ENCODE measurements around the gene S1PR5.

S1PR5 gene

DNA sequence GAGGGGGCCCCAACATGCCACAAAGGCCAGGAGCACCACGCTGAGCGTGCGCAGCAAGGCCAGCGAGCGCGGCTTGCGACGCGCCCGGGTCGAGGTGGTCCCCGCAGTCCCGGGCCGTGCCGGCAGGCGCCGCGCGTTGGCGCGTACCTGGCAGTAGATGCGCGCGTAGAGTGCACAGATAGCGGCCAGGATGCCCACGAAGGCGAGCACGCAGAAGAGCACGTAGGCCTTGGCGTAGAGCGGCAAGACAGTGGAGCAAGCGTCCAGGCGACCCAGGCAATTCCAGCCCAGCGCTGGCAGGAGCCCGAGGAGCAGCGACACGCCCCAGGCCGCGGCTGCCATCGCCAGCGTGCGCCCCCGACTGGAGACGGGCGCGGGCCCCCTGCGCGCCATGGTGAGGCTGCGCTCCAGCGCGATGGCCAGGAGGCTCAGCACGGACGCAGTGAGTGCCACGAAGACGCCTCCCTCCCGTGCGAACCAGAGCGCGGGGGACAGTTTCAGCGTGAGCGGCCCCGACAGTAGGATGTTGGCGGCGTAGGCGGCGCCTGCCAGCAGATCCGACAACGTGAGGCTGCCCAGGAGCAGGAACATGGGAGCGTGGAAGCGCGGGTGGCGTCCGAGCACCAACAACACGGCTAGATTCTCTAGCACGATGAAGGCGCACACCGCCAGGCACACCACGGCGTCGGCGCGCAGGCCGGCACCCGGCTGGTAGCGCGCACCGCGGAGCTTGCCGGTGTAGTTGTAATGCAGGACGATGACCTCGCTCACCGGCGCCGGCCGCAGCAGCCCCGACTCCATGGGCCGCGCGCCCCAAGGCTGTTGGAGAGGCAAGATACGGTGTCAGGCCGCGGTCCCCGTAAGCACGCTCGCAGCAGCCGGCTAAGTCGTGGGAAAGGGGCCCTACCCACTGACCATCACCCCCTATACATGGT is 2.8 kb downstream of the S1PR5 start:
- TF ChIP-seq, protein P1, sequence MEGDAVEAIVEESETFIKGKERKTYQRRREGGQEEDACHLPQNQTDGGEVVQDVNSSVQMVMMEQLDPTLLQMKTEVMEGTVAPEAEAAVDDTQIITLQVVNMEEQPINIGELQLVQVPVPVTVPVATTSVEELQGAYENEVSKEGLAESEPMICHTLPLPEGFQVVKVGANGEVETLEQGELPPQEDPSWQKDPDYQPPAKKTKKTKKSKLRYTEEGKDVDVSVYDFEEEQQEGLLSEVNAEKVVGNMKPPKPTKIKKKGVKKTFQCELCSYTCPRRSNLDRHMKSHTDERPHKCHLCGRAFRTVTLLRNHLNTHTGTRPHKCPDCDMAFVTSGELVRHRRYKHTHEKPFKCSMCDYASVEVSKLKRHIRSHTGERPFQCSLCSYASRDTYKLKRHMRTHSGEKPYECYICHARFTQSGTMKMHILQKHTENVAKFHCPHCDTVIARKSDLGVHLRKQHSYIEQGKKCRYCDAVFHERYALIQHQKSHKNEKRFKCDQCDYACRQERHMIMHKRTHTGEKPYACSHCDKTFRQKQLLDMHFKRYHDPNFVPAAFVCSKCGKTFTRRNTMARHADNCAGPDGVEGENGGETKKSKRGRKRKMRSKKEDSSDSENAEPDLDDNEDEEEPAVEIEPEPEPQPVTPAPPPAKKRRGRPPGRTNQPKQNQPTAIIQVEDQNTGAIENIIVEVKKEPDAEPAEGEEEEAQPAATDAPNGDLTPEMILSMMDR (IDR thresholded peaks at IDR 0.05; ENCODE audit: low read depth, low read length) = no peak
- no peak overlapping the region for H3K4me3 ChIP-seq (replicated peaks in 1 of 2; ENCODE audit: low read depth in 2 of 2, low read length in 2 of 2)
- DNase-seq (ENCODE audit: low read depth in 2 of 2) = no peak

DNA sequence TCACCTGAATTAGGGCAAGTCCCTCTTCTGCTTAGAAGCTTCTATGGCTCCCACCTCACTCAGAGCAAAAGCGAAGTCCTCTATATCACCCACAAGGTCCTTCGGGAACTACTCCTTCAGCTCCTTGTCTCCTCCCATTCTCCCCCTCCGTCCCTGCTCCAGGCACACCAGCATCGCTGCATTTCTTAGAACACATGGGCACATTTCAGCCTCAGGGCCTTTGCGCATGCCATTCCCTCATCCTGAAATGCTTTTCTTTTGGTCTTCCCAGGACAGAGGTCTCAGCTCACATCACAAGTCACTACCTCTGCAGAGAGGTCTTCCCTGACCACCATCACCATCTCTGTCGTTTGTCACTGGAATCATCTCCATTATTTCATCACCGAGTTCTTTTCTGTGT is 4.0 kb downstream of the S1PR5 start:
- TF ChIP-seq, protein P1 (IDR thresholded peaks at IDR 0.05; ENCODE audit: low read depth, low read length) = no peak

DNA sequence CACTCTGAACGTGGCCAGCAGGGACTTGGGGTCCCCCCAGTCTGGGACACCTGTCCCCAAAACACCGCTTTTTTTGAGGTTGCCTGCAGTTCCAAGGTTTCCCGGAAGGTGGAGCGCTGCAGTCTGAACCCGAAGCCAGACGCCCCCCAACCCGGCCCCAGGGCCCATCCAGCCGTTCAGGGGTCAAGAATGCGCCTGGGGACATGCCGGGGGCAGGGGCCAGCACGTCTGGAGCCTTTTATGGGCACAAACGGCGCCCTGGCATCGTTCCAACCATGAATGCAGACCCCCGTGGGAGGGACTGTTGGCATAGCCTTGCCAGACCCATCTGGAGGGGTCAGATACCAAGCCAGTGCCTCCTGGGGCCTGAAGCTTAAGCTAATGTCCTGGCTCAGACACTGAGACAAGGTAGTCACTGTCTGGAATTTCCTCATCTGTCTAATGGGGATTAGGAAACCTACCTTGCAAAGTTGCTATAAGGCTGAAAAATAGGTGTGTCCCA is 6.9 kb downstream of the S1PR5 start:
- no peak overlapping the region for H3K4me3 ChIP-seq (replicated peaks in 1 of 2; ENCODE audit: low read depth in 2 of 2, low read length in 2 of 2)
- TF ChIP-seq, protein P1 (IDR thresholded peaks at IDR 0.05; ENCODE audit: low read depth, low read length) = peak; percentile 71
- peak in 1 of 2 donors; percentile 41 for DNase-seq (ENCODE audit: low read depth in 2 of 2)

More for the DNA sequence above, 4.0 kb downstream of the S1PR5 start:
- H3K4me3 ChIP-seq (replicated peaks in 1 of 2; ENCODE audit: low read depth in 2 of 2, low read length in 2 of 2) = no peak overlapping the region
- no peak for DNase-seq (ENCODE audit: low read depth in 2 of 2)

DNA sequence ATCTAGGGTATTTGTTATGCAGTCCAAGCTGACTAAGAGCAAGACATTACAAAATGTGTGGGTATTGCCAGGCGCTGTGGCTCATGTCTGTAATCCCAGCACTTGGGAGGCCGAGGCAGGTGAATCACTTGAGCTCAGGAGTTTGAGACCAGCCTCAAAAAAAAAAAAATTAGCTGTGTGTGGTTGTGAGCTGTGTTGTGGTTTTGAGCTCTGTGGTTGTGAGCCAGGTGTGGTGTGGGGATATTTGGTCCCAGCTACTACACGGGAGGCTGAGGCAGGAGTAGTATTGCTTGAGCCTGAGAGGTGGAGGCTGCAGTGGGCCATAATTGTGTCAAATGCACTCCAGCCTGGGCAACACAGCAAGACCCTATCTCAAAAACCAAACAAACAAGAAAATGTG is 8.5 kb downstream of the S1PR5 start:
- peak in 1 of 2 donors; percentile 30 for DNase-seq (ENCODE audit: low read depth in 2 of 2)
- H3K4me3 ChIP-seq (replicated peaks in 1 of 2; ENCODE audit: low read depth in 2 of 2, low read length in 2 of 2) = no peak overlapping the region
- TF ChIP-seq, protein P1 (IDR thresholded peaks at IDR 0.05; ENCODE audit: low read depth, low read length) = no peak

DNA sequence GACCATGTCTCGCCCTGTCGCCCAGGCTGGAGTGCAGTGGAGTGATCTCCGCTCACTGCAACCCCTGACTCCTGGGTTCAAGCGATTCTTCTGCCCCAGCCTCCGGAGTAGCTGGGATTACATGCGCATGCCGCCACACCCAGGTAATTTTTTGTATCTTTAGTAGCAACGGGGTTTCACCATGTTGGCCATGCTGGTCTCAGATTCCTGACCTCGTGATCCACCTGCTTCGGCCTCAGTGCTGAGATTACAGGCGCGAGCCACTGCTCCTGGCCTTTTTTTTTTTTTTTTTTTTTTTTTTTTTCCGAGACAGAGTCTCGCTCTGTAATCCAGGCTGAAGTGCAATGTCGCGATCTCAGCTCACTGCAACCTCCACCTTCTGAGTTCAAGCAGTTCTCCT is 9.2 kb downstream of the S1PR5 start:
- H3K4me3 ChIP-seq (replicated peaks in 1 of 2; ENCODE audit: low read depth in 2 of 2, low read length in 2 of 2) = no peak overlapping the region
- TF ChIP-seq, protein P1 (IDR thresholded peaks at IDR 0.05; ENCODE audit: low read depth, low read length) = no peak
- no peak for DNase-seq (ENCODE audit: low read depth in 2 of 2)

DNA sequence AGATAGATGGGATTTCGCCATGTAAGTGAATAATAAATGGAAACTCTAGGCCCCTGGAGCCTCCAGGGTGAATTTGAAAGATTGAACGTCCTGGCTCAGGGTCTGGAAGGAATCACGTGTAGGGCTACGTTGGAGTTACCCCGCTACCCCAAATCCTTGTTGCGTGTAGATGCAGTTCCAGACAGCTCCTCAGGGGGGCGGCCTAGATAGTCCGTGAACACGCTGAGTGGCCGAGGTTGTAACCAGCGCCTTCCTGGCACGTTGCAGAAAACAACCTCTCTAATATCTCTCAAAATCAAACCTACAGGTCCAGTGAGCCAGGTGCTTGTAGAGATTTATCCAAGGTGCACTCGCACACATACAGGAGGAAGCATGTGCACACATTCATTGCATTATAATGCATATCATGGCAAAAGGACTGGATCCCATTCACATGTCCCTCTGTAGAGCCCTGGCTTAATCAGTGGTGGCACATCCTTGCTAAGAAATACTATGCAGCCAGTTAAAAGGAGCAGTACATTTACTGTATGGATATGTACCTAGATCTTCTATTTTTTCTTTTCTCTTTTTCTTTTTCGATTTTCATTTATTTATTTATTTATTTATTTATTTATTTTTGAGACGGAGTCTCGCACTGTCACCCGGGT is 11.5 kb downstream of the S1PR5 start:
- no peak overlapping the region for H3K4me3 ChIP-seq (replicated peaks in 1 of 2; ENCODE audit: low read depth in 2 of 2, low read length in 2 of 2)

More for the DNA sequence above, 11.5 kb downstream of the S1PR5 start:
- peak; percentile 75 for DNase-seq (ENCODE audit: low read depth in 2 of 2)
- TF ChIP-seq, protein P1 (IDR thresholded peaks at IDR 0.05; ENCODE audit: low read depth, low read length) = peak; percentile 88
